Activated naive CD8-positive, alpha-beta T cell treated with anti-CD3 and anti-CD28 coated beads for 36 hours (primary cell): ENCODE measurements around the gene GTF2F2. TPM values are rescaled to one million over a fixed set of nuclear protein-coding genes. Genes with fewer than 3 reads are reported as not detected.
A peak's percentile ranks its signal among the peaks of the same experiment; 100 is the strongest.

Experiments
- DNase-seq: peaks from one replicate; pipeline ENCODE4 v3.0.0; 2021
- H3K27ac Mint-ChIP-seq: one replicate; pipeline ENCODE4 v1.8.0; 2022; ENCODE audit warnings: mild to moderate bottlenecking, moderate library complexity, mixed read lengths
- H3K27me3 Mint-ChIP-seq: one replicate; pipeline ENCODE4 v1.8.0; 2022; ENCODE audit warnings: mild to moderate bottlenecking, mixed read lengths
- H3K36me3 Mint-ChIP-seq: one replicate; pipeline ENCODE4 v1.8.0; 2021; ENCODE audit warnings: mild to moderate bottlenecking, mixed read lengths
- H3K4me1 Mint-ChIP-seq: one replicate; pipeline ENCODE4 v1.8.0; 2021; ENCODE audit warnings: mixed read lengths
- H3K4me3 Mint-ChIP-seq: one replicate; pipeline ENCODE4 v1.8.0; 2022; ENCODE audit warnings: mild to moderate bottlenecking, moderate library complexity, mixed read lengths
- H3K9me3 Mint-ChIP-seq: one replicate; pipeline ENCODE4 v1.8.0; 2022; ENCODE audit warnings: mixed read lengths
- total RNA-seq, 2 experiments: library from RNA; stranded (reverse); gene quantifications; one replicate each; pipeline ENCODE4 v1.2.3, GENCODE V29; 2021

GTF2F2 gene
- total RNA-seq, 2 experiments from 2014 or later = 31.2 to 32.4 TPM

DNA sequence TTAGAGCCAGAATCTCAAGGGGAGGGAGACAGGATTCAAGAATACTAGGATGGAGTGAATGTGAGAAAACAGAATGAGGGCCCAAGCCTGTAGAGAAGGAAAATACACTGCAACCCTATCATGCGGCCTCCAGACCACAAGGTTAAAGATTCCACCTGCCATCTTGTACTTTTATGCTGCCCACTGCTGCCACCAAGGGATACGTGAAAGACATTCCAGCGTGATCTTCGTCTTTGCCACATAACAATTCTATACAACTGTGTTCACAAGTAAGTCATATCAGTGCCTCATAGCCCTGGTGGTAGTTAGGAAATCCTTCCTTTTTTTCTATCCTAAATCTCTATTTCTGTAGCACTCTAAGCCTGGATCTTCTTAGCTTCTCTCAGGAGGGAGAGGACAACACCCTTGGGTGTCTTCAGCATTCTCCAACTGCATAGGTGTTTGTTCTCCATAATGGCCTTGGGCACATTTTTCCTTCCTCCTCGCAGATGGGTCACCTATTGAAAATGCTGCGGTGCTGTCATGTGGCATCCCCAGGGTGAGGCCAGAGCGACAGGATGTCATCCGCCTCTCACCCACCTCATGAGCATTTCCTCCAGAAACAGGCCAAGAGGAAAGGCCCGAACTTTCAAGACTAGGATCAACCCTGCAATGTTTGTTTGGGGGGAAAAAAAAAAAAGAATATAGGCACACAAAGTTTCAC lies 207.1 kb downstream of the GTF2F2 start:
- DNase-seq = peak; percentile 15
- Mint-ChIP-seq H3K4me1 (peaks cover 43% of the 10 kb centered on the region), H3K27me3 (no peaks in the 10 kb centered on the region), H3K36me3 (no peaks in the 10 kb centered on the region), H3K4me3 (no peak overlapping the region), H3K9me3 (no peaks in the 10 kb centered on the region), H3K27ac (peak overlapping the region; percentile 68)

DNA sequence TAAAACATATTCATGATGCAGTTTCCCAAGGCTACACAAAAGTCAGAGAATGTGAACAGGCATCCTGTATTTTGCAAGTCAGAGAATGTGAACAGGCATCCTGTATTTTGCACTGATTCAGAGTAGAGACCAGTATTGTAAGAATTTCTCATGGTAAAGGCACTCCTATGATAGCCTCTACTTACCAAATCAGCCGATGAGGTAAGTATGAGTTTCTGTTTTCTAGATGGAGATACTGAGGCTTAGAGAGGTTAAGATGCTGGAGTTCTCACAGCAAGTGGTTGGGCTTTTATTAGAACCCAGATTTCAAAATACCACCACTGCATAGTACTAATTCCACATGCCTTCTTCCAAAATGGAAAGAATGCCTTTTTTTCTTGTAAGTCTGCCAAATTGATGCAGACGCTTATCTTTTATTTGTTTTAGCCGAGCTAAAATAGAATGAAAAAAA lies 208.4 kb downstream of the GTF2F2 start:
- H3K9me3 Mint-ChIP-seq = no peaks in the 10 kb centered on the region
- DNase-seq = no peak
- H3K27ac Mint-ChIP-seq = no peak overlapping the region
- H3K4me3 Mint-ChIP-seq = no peak overlapping the region
- H3K4me1 Mint-ChIP-seq = peaks cover 55% of the 10 kb centered on the region
- no peaks in the 10 kb centered on the region for H3K27me3 Mint-ChIP-seq
- peaks cover 3% of the 10 kb centered on the region for H3K36me3 Mint-ChIP-seq

DNA sequence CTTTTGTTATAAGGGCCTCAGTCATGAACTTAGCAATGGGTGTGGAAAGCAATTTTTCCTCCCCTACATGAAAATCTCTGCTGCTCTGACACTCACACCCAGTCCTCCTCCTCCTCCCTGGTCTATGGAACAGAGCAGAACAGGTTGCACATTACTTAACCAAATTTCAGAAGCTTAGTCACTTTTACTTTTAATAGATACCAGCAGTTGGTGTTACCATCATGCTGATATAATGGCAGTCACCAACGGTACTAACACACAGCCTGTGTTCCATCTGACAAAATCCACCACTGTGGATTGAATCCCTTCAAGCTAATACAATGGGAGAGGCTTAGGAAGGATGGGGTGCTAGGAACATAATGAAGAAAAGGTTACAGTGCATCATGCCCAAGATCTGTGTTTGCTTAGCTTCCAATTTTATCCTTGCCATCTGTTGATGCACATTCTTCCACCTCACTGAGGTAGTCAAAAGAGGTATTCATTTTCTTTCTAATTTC lies 210.9 kb downstream of the GTF2F2 start:
- peaks cover 2% of the 10 kb centered on the region for H3K27me3 Mint-ChIP-seq
- peak overlapping the region; percentile 26 for H3K27ac Mint-ChIP-seq
- DNase-seq = no peak
- peaks cover 76% of the 10 kb centered on the region for H3K4me1 Mint-ChIP-seq
- peaks cover 26% of the 10 kb centered on the region for H3K36me3 Mint-ChIP-seq
- H3K9me3 Mint-ChIP-seq = no peaks in the 10 kb centered on the region
- H3K4me3 Mint-ChIP-seq = no peak overlapping the region

DNA sequence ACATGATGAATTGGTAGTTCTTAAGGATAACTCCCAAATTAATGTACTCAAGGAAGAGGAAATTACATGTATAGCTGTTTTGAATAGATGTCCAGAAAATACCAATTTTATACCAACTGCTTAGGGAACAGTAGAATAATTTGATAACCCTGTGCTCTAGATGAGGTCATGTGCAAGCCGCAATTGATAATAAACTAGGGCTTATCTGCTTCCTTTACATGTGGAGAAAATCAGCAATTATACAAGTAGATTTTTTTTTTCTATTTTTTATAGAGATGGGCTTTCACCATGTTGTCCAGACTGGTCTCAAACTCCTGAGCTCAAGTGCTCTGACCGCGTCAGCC lies 211.4 kb downstream of the GTF2F2 start:
- H3K36me3 Mint-ChIP-seq = peaks cover 30% of the 10 kb centered on the region
- H3K27me3 Mint-ChIP-seq = peaks cover 3% of the 10 kb centered on the region
- H3K9me3 Mint-ChIP-seq = no peaks in the 10 kb centered on the region
- no peak overlapping the region for H3K27ac Mint-ChIP-seq
- H3K4me3 Mint-ChIP-seq = no peak overlapping the region
- peaks cover 81% of the 10 kb centered on the region for H3K4me1 Mint-ChIP-seq
- no peak for DNase-seq

DNA sequence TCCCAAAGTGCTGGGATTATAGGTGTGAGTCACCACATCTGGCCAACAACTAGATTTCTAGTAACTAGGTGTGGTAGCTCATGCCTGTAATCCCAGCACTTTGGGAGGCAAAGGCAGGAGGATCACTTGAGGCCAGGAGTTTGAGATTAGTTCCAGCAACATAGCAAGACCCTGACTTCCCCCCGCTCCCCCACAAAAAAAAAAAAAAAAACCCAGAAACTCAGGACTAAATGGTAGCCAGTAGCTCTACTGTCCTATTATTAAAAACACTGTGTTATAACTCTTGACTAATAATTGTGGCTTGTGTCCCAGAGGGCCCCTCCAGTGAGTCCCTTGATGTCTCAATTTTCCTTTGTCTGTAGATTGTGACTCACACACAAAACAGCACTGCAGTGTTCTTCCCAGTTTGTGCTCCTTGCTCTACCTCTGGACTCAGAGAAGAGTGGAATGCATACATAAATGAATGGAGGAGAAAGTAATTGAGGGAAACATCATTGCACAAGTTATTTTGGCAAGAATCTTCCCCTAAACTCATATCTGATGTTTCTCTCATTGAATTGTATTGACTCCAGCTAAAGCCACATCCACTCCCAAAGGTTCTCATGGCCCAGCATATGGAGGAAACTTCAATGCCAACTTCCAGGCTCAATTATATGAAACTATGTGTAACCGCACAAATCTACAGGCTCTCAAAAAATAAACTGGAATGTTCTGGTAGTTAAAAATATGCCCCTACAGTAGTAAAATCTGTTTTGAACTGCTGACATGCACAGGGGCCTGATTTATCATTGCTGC lies 211.9 kb downstream of the GTF2F2 start:
- no peaks in the 10 kb centered on the region for H3K9me3 Mint-ChIP-seq
- H3K27ac Mint-ChIP-seq = peak overlapping the region; percentile 45
- H3K4me1 Mint-ChIP-seq = peaks cover 82% of the 10 kb centered on the region
- H3K36me3 Mint-ChIP-seq = peaks cover 36% of the 10 kb centered on the region
- no peak overlapping the region for H3K4me3 Mint-ChIP-seq
- peaks cover 3% of the 10 kb centered on the region for H3K27me3 Mint-ChIP-seq
- no peak for DNase-seq

DNA sequence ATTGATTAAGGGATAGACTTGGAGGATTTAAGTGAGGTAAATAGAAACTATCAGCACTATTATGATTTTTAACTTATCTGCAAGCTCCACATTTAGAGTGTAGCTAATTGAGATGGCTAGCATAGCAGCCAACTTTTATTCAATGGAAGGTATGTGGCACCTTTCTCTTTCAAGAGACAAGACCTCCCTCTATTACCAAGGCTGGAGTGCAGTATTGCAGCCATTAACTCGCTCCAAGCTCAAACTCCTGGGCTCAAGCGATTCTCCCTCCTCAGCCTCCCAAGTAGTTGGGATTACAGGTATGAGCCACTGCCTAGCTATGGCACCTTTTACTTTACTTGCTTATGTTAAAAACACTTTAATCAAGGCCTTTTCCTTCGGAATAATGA lies 212.5 kb downstream of the GTF2F2 start:
- Mint-ChIP-seq H3K36me3 (peaks cover 42% of the 10 kb centered on the region), H3K9me3 (no peaks in the 10 kb centered on the region), H3K4me1 (peaks cover 80% of the 10 kb centered on the region), H3K27ac (no peak overlapping the region), H3K27me3 (peaks cover 3% of the 10 kb centered on the region), H3K4me3 (no peak overlapping the region)
- no peak for DNase-seq

DNA sequence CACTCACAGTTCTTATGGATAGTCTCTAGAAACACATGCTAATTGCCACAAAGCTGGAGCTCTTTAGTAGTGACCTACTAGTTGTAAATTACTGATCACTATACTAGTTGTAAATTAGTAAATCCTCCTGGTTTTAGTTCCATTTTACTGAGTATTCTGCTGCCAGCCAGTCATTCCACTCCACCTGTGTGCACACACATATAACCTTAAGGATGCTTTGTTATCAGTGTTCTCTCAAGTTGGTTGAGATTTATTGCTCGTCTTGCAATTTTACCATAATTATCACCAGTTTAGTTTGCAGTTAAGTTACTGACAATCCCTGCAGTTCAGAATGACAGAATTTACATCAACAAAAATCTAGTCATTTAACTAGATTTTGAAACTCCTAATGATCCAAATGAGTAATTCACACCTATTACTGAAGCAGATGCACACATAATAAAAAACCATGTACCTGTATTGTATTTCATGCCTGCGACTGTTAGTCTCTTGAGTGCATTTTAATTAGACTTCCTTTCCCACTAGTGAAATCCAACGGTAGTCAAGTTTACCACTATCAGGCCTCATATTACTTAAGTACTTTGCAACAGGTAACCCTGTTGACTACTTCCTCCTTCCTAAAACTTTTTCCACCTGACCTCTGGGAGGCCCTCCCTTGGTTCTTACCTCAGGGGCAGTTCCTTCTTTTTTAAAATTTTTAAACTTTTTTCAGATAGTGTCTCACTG lies 213.1 kb downstream of the GTF2F2 start:
- Mint-ChIP-seq H3K36me3 (peaks cover 48% of the 10 kb centered on the region), H3K4me3 (no peak overlapping the region)

More for the DNA sequence above, 213.1 kb downstream of the GTF2F2 start:
- peak overlapping the region; percentile 63 for H3K27ac Mint-ChIP-seq
- no peak for DNase-seq
- no peaks in the 10 kb centered on the region for H3K9me3 Mint-ChIP-seq
- H3K27me3 Mint-ChIP-seq = peaks cover 3% of the 10 kb centered on the region
- H3K4me1 Mint-ChIP-seq = peaks cover 82% of the 10 kb centered on the region

Other genes starting within 250 kb of the GTF2F2 start
- gene NUFIP1, start 131.0 kb upstream of the GTF2F2 start, total RNA-seq = 10 to 100 TPM; 14.1 to 14.4 TPM
- 10 to 100 TPM; 29.1 to 32.2 TPM for gene GPALPP1, start 131.0 kb upstream of the GTF2F2 start, total RNA-seq
- gene KCTD4, start 80.5 kb downstream of the GTF2F2 start, total RNA-seq = not detected
- 1,000 to 10,000 TPM; 3,217 to 3,223 TPM for gene TPT1, start 220.7 kb downstream of the GTF2F2 start, total RNA-seq